Measurements from ENCODE around the gene SLC22A6. TPM values are rescaled to one million over a fixed set of nuclear protein-coding genes. Genes with fewer than 3 reads are reported as not detected.

SLC22A6 gene
- total RNA-seq, 3 donors from 2014 or later (not counting 1 experiment from before 2014, with no cell fraction given) = not detected

GRCh38 chr11:62931499-62932278, 53.1 kb downstream of the SLC22A6 start:
- no peak overlapping the region for H3K4me3 Mint-ChIP-seq
- 85% methylated on average over 7 of the region's 8 CpGs for WGBS (ENCODE audit: insufficient coverage)
- H3K27ac Mint-ChIP-seq = no peak overlapping the region
- no peak overlapping the region for H3K27ac ChIP-seq (ENCODE audit: low read length)
- ATAC-seq = no peak
- H3K4me1 ChIP-seq (ENCODE audit: control insufficient read depth, insufficient read depth, low read length) = peaks cover 2% of the 10 kb centered on the region
- TF ChIP-seq, protein P1, sequence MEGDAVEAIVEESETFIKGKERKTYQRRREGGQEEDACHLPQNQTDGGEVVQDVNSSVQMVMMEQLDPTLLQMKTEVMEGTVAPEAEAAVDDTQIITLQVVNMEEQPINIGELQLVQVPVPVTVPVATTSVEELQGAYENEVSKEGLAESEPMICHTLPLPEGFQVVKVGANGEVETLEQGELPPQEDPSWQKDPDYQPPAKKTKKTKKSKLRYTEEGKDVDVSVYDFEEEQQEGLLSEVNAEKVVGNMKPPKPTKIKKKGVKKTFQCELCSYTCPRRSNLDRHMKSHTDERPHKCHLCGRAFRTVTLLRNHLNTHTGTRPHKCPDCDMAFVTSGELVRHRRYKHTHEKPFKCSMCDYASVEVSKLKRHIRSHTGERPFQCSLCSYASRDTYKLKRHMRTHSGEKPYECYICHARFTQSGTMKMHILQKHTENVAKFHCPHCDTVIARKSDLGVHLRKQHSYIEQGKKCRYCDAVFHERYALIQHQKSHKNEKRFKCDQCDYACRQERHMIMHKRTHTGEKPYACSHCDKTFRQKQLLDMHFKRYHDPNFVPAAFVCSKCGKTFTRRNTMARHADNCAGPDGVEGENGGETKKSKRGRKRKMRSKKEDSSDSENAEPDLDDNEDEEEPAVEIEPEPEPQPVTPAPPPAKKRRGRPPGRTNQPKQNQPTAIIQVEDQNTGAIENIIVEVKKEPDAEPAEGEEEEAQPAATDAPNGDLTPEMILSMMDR (IDR thresholded peaks at IDR 0.05) = no peak
- H3K9me3 ChIP-seq (ENCODE audit: control insufficient read depth, insufficient read depth, low read length) = no peaks in the 10 kb centered on the region
- H3K27me3 ChIP-seq (ENCODE audit: control insufficient read depth, insufficient read depth, low read length) = peaks cover 21% of the 10 kb centered on the region
- intact Hi-C loops (cut with micrococcal nuclease) = no loop called here
- no peak overlapping the region for H3K4me3 ChIP-seq (ENCODE audit: low read length)
- H3K4me1 Mint-ChIP-seq = no peaks in the 10 kb centered on the region
- no peaks in the 10 kb centered on the region for H3K9me3 Mint-ChIP-seq
- no peaks in the 10 kb centered on the region for H3K36me3 Mint-ChIP-seq
- DNase-seq = no peak
- H3K27me3 Mint-ChIP-seq (ENCODE audit: low read depth in 2 of 2) = peaks cover 36 to 41% of the 10 kb centered on the region in 2 donors
- H3K36me3 ChIP-seq (ENCODE audit: control insufficient read depth, insufficient read depth, low read length) = no peaks in the 10 kb centered on the region

GRCh38 chr11:62930666-62931065, 54.1 kb downstream of the SLC22A6 start:
- no peak for ATAC-seq
- Histone ChIP-seq H3K27me3 (ENCODE audit: control insufficient read depth, insufficient read depth, low read length) (peaks cover 28% of the 10 kb centered on the region), H3K4me3 (ENCODE audit: low read length) (no peak overlapping the region), H3K36me3 (ENCODE audit: control insufficient read depth, insufficient read depth, low read length) (no peaks in the 10 kb centered on the region), H3K9me3 (ENCODE audit: control insufficient read depth, insufficient read depth, low read length) (no peaks in the 10 kb centered on the region), H3K27ac (ENCODE audit: low read length) (no peak overlapping the region), H3K4me1 (ENCODE audit: control insufficient read depth, insufficient read depth, low read length) (peaks cover 12% of the 10 kb centered on the region)
- peaks cover 0 to 8% of the 10 kb centered on the region in 2 donors for H3K4me1 Mint-ChIP-seq
- no peak overlapping the region for H3K27ac Mint-ChIP-seq
- H3K27me3 Mint-ChIP-seq (ENCODE audit: low read depth in 2 of 2) = peaks cover 44 to 49% of the 10 kb centered on the region in 2 donors
- H3K36me3 Mint-ChIP-seq = no peaks in the 10 kb centered on the region
- H3K9me3 Mint-ChIP-seq = no peaks in the 10 kb centered on the region
- intact Hi-C loops (cut with micrococcal nuclease) = no loop called here
- TF ChIP-seq, protein P1 (IDR thresholded peaks at IDR 0.05) = no peak
- H3K4me3 Mint-ChIP-seq = no peak overlapping the region
- 68% methylated on average over 1 of the region's 1 CpG for WGBS (ENCODE audit: insufficient coverage)
- no peak for DNase-seq

- DNase-seq (no peak), ATAC-seq (no peak)
- peaks cover 0 to 13% of the 10 kb centered on the region in 2 donors for H3K4me1 Mint-ChIP-seq
- peaks cover 16% of the 10 kb centered on the region for H3K4me1 ChIP-seq (ENCODE audit: control insufficient read depth, insufficient read depth, low read length)
- 70% methylated on average over 3 of the region's 4 CpGs for WGBS (ENCODE audit: insufficient coverage)
- peaks cover 49 to 54% of the 10 kb centered on the region in 2 donors for H3K27me3 Mint-ChIP-seq (ENCODE audit: low read depth in 2 of 2)
- no peak overlapping the region for H3K4me3 ChIP-seq (ENCODE audit: low read length)
- no peaks in the 10 kb centered on the region for H3K36me3 ChIP-seq (ENCODE audit: control insufficient read depth, insufficient read depth, low read length)
- TF ChIP-seq, protein P1 (IDR thresholded peaks at IDR 0.05) = no peak
- no peak overlapping the region for H3K27ac Mint-ChIP-seq
- H3K9me3 Mint-ChIP-seq = no peaks in the 10 kb centered on the region
- no peaks in the 10 kb centered on the region for H3K9me3 ChIP-seq (ENCODE audit: control insufficient read depth, insufficient read depth, low read length)
- intact Hi-C loops (cut with micrococcal nuclease) = no loop called here
- no peak overlapping the region for H3K4me3 Mint-ChIP-seq
- H3K27me3 ChIP-seq (ENCODE audit: control insufficient read depth, insufficient read depth, low read length) = peaks cover 34% of the 10 kb centered on the region
- H3K36me3 Mint-ChIP-seq = no peaks in the 10 kb centered on the region
- H3K27ac ChIP-seq (ENCODE audit: low read length) = no peak overlapping the region
Observed at GRCh38 chr11:62930157-62930556, 54.6 kb downstream of the SLC22A6 start.
